Activated T-cell treated with anti-CD3 and anti-CD28 coated beads, Interleukin-2, amount 50 U/mL, for 72 hours (primary cell): ENCODE data around the gene PECR. TPM values are rescaled to one million over a fixed set of nuclear protein-coding genes. Genes with fewer than 3 reads are reported as not detected.

Source experiments
- ATAC-seq, 2 donors: fragments of 150-1000 bp; cut with Tn5 transposase; replicated peaks in 1 of 2; 2 replicates each; pipeline ENCODE4 v1.10.0; 2021; ENCODE audit warnings: moderate library complexity in 2 of 2, mild to moderate bottlenecking in 1 of 2
- DNase-seq, 2 donors: peaks; one replicate each; pipeline ENCODE4 v3.0.0; 2021 to 2022; ENCODE audit warnings: mixed read lengths in 1 of 2
- H3K27ac Mint-ChIP-seq: one replicate; pipeline ENCODE4 v1.8.0; 2022; ENCODE audit warnings: mild to moderate bottlenecking, moderate library complexity, mixed read lengths
- H3K27me3 Mint-ChIP-seq: one replicate; pipeline ENCODE4 v1.8.0; 2022; ENCODE audit warnings: low read depth, mixed read lengths
- H3K36me3 Mint-ChIP-seq, 2 donors: one replicate each; pipeline ENCODE4 v1.8.0; 2022; ENCODE audit warnings: mixed read lengths in 2 of 2, mild to moderate bottlenecking in 1 of 2; ENCODE audit not compliant: insufficient read depth in 2 of 2
- H3K4me1 Mint-ChIP-seq: one replicate; pipeline ENCODE4 v1.8.0; 2022; ENCODE audit warnings: low read depth, mixed read lengths
- H3K4me3 Mint-ChIP-seq, 2 donors: one replicate each; pipeline ENCODE4 v1.8.0; 2022; ENCODE audit warnings: mild to moderate bottlenecking in 2 of 2, mixed read lengths in 2 of 2, moderate library complexity in 2 of 2
- H3K9me3 Mint-ChIP-seq, 2 donors: one replicate each; pipeline ENCODE4 v1.8.0; 2022; ENCODE audit warnings: mixed read lengths in 2 of 2
- total RNA-seq, 2 donors: library from RNA; stranded (reverse); gene quantifications; one replicate each; pipeline ENCODE4 v1.2.3, GENCODE V29; 2022

PECR gene
- total RNA-seq, 2 donors from 2014 or later: 28.4 to 29.7 TPM

DNA sequence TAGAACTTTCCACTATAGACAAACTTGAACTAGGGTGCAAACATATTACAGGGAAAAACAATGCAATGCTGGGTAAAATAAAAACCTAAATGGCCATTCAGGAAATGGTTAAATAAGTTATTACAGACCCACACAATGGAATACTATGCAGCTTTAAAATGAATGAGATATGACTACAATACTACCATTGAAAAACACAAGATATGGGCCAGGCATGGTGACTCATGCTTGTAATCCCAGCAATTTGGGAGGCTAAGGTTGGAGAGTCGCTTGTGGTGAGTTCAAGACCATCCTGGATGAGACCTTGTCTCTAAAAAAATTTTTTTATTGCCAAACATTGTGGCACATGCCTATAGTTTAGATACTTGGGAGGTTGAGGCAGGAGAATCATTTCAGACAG lies 6.8 kb downstream of the PECR start:
- no peak for DNase-seq
- Mint-ChIP-seq H3K27ac (no peak overlapping the region), H3K4me1 (peaks cover 30% of the 10 kb centered on the region), H3K4me3 (no peak overlapping the region), H3K9me3 (no peaks in the 10 kb centered on the region), H3K27me3 (no peaks in the 10 kb centered on the region), H3K36me3 (peaks cover 0 to 1% of the 10 kb centered on the region in 2 donors)
- no peak for ATAC-seq

DNA sequence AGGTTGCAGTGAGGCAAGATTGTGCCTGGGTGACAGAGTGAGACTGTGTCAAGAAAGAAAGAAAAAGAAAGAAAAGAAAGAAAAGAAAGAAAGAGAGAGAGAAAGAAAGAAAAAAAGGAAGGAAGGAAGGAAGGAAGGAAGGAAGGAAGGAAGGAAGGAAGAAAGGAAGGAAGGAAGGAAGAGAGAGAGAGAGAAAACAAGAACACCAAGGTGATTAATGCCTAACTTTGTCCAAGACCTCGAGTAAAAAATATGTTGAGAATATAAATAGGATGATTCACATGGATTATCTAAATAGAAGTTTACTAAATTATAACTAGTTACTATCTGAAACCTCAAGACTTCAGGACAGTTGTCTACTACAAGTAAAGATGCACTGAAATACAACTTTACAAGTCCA lies 7.2 kb downstream of the PECR start:
- DNase-seq: no peak
- Mint-ChIP-seq H3K27ac (peak overlapping the region; percentile 7), H3K9me3 (no peaks in the 10 kb centered on the region)

DNA sequence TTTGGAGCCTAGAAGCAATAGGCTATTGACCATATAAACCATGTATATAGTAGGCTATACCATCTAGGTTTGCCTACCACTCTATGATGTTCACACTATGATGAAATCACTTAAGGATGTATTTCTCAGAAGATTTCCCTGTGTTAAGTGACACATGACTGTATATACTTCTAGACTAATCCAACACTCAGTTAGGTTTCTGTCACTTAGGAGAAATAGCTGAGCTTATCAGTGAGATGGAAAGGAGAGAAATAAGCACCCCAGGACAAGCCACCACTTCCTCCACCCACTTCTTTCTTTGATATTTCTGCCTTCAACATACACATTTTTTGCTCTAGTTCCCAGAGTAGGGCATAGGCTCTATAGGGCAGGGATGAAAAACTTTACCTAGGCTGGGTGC lies 7.8 kb downstream of the PECR start:
- Mint-ChIP-seq H3K4me1 (peaks cover 34% of the 10 kb centered on the region), H3K27ac (peak overlapping the region; percentile 7), H3K36me3 (peaks cover 0 to 1% of the 10 kb centered on the region in 2 donors), H3K27me3 (no peaks in the 10 kb centered on the region), H3K9me3 (no peaks in the 10 kb centered on the region), H3K4me3 (no peak overlapping the region)
- peak; percentile 58 to 77 for ATAC-seq
- no peak for DNase-seq

More for the DNA sequence above, 7.2 kb downstream of the PECR start:
- ATAC-seq: no peak
- Mint-ChIP-seq H3K27me3 (no peaks in the 10 kb centered on the region), H3K4me1 (peaks cover 32% of the 10 kb centered on the region), H3K36me3 (peaks cover 0 to 1% of the 10 kb centered on the region in 2 donors), H3K4me3 (no peak overlapping the region)

DNA sequence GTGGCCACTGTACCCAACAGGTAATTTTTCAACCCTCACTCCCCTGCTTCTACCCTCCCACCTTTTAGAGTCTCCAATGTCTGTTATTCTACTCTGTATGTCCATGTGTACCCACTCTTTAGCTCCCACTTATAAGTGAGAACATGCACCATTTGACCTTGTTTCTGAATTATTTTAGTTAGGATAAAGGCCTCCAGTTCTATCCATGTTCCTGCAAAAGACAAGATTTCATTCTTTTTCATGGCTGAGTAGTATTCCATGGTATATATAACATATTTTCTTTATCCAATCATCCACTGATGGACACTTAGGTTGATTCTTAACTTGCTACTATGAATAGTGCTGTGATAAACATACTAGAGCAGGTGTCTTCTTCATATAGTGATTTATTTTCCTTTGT lies 9.1 kb downstream of the PECR start:
- H3K27me3 Mint-ChIP-seq: no peaks in the 10 kb centered on the region
- peaks cover 0 to 1% of the 10 kb centered on the region in 2 donors for H3K36me3 Mint-ChIP-seq
- ATAC-seq: no peak
- no peak overlapping the region for H3K4me3 Mint-ChIP-seq
- H3K4me1 Mint-ChIP-seq: peaks cover 38% of the 10 kb centered on the region
- H3K27ac Mint-ChIP-seq: no peak overlapping the region
- DNase-seq: no peak
- H3K9me3 Mint-ChIP-seq: no peaks in the 10 kb centered on the region

DNA sequence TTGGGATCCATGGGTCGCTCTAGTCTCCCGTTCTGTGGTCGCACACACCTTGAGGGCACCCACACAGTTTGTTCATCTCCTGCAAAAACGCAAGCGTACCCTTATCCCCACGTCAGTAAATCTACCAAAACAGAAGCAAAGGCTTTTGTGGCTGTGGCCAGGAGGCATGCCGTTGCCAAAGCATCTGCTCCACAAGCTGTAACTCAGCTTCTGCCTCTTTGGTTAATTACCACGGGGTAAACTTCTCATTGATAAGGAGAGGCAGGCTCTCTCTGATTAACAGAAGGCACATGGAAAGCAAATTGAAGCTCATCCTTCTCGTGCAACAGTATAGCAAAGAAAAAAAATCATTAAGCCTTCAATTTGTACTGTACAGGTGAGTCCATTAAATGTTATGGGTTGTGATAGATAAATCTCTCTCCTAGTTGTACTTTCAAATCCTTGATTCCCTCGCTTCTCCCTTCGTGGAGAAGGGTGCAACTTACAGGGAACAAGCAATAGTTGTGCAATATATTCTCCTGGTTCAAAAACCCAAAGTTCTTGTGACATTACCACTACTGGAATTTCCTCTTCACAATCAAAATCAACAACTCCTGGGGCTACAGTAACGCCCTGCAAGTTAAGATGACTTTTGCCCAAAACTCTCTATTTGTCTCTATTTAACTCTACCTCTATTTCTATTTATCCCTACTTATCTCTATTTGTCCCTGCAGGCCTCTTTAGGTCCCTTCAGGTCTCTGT lies 10.3 kb downstream of the PECR start:
- H3K36me3 Mint-ChIP-seq: peaks cover 0 to 1% of the 10 kb centered on the region in 2 donors
- DNase-seq (no peak), ATAC-seq (no peak)
- H3K27me3 Mint-ChIP-seq: no peaks in the 10 kb centered on the region
- H3K27ac Mint-ChIP-seq: no peak overlapping the region
- H3K4me1 Mint-ChIP-seq: peaks cover 38% of the 10 kb centered on the region
- no peak overlapping the region for H3K4me3 Mint-ChIP-seq
- H3K9me3 Mint-ChIP-seq: no peaks in the 10 kb centered on the region

DNA sequence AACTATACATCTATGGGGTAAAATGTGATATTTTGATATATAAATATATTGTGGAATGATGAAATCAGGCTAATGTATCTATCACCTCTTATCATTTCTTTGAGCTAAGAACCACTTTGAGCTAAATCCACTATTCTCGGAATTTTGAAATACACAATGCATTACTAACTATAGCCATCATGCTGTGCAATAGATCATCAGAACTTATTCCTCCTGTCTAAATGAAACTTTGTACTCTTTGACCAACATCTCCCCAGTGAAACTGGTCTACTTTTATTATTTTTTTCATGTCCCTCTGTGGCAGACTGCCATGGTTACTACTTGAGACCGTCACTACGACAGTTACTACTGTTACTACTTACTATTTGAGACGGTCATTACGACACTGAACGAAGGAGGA lies 11.4 kb downstream of the PECR start:
- DNase-seq (no peak), ATAC-seq (no peak)
- Mint-ChIP-seq H3K27me3 (no peaks in the 10 kb centered on the region), H3K4me3 (no peak overlapping the region), H3K27ac (no peak overlapping the region), H3K4me1 (peaks cover 28% of the 10 kb centered on the region), H3K9me3 (no peaks in the 10 kb centered on the region), H3K36me3 (peaks cover 0 to 1% of the 10 kb centered on the region in 2 donors)

DNA sequence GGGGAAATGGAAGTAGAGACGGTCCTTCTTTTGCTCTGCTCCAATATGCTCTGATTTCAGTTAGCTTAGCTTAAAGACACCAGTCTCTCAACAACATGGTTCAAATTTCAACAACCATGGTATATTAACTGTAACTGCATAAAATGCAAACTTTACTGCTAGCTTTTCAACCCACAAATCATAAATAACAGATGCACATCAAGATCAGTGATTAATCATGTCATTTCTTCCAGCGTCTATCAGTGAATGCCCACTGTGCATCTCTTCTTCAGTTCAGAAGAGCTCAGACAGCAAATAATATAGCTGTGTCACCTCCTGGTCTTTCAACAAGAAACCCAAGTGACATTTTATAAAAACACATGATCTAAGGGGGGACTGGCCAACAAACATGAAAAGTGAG lies 12.6 kb downstream of the PECR start:
- no peak for DNase-seq
- Mint-ChIP-seq H3K27ac (no peak overlapping the region), H3K27me3 (no peaks in the 10 kb centered on the region), H3K4me1 (peaks cover 16% of the 10 kb centered on the region), H3K4me3 (no peak overlapping the region), H3K36me3 (peaks cover 0 to 3% of the 10 kb centered on the region in 2 donors), H3K9me3 (no peaks in the 10 kb centered on the region)
- ATAC-seq: no peak

DNA sequence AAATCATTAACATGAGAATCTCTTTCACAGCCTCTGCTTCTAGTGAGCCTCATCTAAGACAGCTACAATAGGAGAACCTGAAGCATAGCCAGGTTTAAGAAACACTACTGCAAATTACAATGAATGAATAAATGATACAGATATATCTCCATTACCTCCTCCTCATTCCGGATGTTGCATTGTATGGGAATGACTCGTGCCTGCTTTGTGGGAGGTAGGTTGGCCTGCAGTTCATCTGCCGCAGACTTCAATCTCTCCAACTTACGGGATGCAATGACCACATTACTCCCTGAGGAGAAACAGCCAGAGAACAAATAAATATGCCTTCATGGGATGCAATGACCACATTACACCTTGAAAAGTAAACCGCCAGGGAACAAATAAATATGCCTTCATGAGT lies 15.4 kb downstream of the PECR start:
- ATAC-seq: no peak
- DNase-seq: no peak
- H3K4me1 Mint-ChIP-seq: peaks cover 12% of the 10 kb centered on the region
- H3K9me3 Mint-ChIP-seq: no peaks in the 10 kb centered on the region
- H3K36me3 Mint-ChIP-seq: peaks cover 0 to 4% of the 10 kb centered on the region in 2 donors
- no peaks in the 10 kb centered on the region for H3K27me3 Mint-ChIP-seq
- no peak overlapping the region for H3K4me3 Mint-ChIP-seq
- no peak overlapping the region for H3K27ac Mint-ChIP-seq

DNA sequence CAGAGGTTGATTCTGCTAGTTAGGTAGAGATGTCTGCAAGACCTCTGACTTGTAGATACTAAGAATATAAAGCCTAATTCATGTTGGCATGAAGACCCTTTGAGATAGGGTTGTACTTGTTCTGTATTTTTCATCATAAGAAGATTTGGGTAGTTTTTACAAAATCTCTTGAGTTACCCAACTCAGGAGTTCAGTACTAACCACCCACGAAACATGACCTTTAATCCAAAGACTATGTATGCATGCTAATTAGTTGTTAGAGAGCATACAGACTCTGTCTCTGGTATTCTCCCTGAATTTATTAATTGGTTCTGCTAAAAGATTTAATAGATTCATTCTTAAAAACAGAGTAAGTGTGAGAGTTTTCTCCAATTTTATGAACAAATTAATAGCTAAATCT lies 16.9 kb downstream of the PECR start:
- H3K27me3 Mint-ChIP-seq: no peaks in the 10 kb centered on the region
- ATAC-seq (no peak), DNase-seq (no peak)
- H3K36me3 Mint-ChIP-seq: peaks cover 0 to 4% of the 10 kb centered on the region in 2 donors
- H3K9me3 Mint-ChIP-seq: no peaks in the 10 kb centered on the region
- H3K4me3 Mint-ChIP-seq: no peak overlapping the region
- no peak overlapping the region for H3K27ac Mint-ChIP-seq
- H3K4me1 Mint-ChIP-seq: peaks cover 12% of the 10 kb centered on the region

DNA sequence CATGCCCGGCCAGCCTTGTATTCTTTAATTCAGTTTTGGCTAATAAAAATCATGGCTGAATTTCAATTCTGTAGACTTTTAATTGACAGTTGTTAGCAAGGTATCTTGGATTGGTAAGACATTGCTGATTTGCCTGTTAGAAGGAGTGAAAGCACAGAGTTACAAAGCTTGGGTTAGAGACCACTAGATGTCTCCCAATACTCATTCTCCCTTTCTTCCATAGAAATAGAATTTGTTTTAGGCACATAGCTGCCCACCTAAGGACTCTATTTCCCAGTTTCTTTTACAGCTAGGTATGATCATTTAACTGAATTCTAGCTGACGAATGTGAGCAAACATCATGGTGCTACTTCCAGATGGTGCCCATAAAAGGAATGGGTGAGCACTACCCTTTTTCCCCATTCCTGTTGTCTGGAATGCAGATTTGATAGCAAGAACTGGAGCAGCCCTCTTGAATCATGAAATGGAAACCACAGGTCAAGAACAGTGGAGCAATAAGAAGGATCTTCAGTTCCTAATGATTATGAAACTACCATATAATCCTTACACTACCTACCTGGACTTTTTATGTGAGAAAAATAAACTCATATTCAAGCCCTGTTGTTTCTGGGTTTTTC lies 17.5 kb downstream of the PECR start:
- no peak for ATAC-seq

DNA sequence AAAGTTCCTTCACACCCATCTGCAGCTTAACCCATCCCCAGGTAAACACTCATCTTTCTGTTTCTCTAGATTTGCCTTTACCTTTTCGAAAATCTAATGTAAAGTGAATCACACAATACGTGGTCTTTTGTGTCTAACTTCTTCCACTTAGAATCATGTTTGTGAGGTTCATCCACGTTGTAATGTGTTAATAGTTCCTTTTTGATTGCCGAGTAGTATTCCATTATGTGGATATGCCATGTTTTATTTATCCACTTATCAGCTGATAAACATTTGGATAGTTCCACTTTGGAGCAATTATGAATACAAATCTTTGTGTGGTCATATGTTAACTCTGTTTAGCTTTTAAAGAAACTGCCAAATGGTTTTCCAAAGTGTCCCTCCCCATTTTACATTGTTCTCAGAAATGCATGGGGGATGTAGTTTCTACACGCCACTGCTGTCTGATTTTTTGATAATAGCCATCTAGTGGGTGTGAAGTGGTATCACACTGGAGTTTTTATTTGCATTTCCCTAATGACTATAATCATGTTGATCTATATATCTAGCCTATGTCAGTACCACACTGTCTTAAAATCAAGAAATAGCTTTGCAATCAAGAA lies 22.3 kb downstream of the PECR start:
- no peak for DNase-seq
- no peak overlapping the region for H3K27ac Mint-ChIP-seq
- H3K27me3 Mint-ChIP-seq: no peaks in the 10 kb centered on the region
- H3K36me3 Mint-ChIP-seq: peaks cover 2 to 4% of the 10 kb centered on the region in 2 donors
- H3K9me3 Mint-ChIP-seq: no peaks in the 10 kb centered on the region
- H3K4me1 Mint-ChIP-seq: peaks cover 27% of the 10 kb centered on the region
- peak overlapping the region; percentile 8 to 27 for H3K4me3 Mint-ChIP-seq
- ATAC-seq: no peak

More for the DNA sequence above, 17.5 kb downstream of the PECR start:
- Mint-ChIP-seq H3K9me3 (no peaks in the 10 kb centered on the region), H3K4me3 (no peak overlapping the region), H3K27ac (no peak overlapping the region), H3K4me1 (peaks cover 9% of the 10 kb centered on the region), H3K36me3 (peaks cover 2 to 5% of the 10 kb centered on the region in 2 donors), H3K27me3 (no peaks in the 10 kb centered on the region)
- DNase-seq: no peak

DNA sequence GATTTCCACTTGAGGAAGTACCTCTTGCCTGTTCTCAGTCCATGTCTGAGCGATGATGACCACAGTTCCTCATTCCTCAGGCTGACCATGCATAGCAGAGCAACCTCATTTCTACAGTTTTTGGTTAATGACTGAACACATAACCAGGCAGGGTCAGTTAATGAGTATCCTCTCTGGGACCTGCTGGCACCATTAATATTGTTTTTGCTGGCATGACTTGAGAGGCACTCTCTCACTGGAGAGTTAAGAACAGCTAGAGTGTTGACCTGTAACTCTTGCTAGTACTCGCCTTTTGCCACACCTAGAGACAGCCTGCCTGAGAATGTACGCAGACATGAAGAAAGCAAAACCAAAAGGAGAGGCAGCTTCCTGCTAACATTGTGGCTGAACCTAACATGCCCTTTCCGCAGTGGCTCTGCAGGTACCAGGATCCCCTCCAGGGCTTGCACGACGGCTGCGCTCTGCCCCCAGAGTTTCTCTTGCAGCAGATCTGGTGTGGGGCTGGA lies 23.9 kb downstream of the PECR start:
- peak; percentile 60 to 61 for DNase-seq
- Mint-ChIP-seq H3K36me3 (peaks cover 2 to 4% of the 10 kb centered on the region in 2 donors), H3K4me1 (peaks cover 27% of the 10 kb centered on the region), H3K9me3 (no peaks in the 10 kb centered on the region), H3K27me3 (no peaks in the 10 kb centered on the region), H3K4me3 (peak overlapping the region; percentile 71 to 92), H3K27ac (peak overlapping the region; percentile 97)
- ATAC-seq: peak; percentile 95 to 96

DNA sequence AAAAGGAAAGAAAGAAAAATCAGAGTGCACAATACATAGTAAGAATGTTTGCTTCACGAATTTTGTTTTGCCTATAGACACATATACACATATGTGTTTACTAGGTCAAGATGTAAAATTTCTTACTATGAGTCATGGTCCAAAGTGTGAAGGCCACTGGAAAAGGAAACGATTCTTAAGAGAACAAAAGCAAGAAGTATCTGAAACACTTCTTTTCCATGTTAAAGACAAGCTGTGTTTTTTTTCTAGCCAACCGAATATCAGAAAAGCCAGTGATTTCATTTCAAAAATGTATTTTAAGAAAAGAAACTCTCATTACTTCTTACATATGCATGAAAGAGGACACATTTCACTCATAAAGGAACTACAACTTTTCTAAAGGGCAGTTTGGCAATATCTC lies 24.9 kb downstream of the PECR start:
- DNase-seq (no peak), ATAC-seq (no peak)
- Mint-ChIP-seq H3K9me3 (no peaks in the 10 kb centered on the region), H3K36me3 (peaks cover 2 to 3% of the 10 kb centered on the region in 2 donors), H3K27me3 (no peaks in the 10 kb centered on the region), H3K27ac (peak overlapping the region; percentile 97), H3K4me1 (peaks cover 27% of the 10 kb centered on the region), H3K4me3 (peak overlapping the region in 1 of 2 donors; percentile 92)
